ENCODE measurements around the gene DRAM2.

DRAM2 gene

GRCh38 chr1:111127923-111128643 lies 11.8 kb downstream of the DRAM2 start:
- TF ChIP-seq GATA2 (IDR thresholded peaks at IDR 0.05; ENCODE audit: low read depth, low read length) (no peak), GATA3 (IDR thresholded peaks at IDR 0.05; ENCODE audit: low read depth, low read length) (no peak)

DNA sequence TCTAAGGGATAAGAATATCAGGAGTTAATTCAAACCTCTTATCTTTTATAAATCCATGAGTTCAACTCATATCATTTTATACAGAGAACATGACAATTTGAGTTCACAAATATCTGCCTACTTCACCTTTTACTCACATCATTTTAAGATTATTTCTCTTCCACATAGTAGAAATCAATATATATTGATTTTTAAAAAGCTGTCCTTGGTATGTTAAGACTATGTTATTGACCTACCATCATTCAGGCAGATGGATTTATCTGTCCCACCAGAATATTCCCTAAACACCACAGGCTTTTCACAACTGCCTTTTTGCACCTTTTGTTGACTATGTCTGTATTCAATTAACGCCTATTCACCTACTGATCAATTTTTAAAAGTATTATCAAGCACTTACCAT lies 13.5 kb downstream of the DRAM2 start:
- TF ChIP-seq GATA3 (IDR thresholded peaks at IDR 0.05; ENCODE audit: low read depth, low read length) (no peak), GATA2 (IDR thresholded peaks at IDR 0.05; ENCODE audit: low read depth, low read length) (no peak)

DNA sequence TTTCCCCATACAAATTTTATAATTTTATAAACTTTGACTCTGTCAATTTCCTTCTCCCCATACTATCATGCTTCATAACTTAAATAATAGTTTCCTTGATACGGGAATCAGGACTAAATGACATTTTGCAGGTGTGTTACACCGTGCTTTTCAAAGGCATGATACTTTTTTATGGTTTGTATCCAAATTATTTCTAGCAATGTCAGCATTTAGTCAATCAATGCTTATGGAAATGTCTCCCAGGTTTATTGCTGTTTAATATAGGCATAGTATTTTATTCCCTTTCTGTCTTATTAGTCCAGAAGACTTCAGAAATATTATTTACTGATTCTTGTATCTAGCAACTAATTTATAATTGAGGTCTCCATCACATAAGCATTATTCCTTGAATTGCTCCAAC lies 23.4 kb downstream of the DRAM2 start:
- TF ChIP-seq GATA3 (IDR thresholded peaks at IDR 0.05; ENCODE audit: low read depth, low read length) (no peak), GATA2 (IDR thresholded peaks at IDR 0.05; ENCODE audit: low read depth, low read length) (no peak)

DNA sequence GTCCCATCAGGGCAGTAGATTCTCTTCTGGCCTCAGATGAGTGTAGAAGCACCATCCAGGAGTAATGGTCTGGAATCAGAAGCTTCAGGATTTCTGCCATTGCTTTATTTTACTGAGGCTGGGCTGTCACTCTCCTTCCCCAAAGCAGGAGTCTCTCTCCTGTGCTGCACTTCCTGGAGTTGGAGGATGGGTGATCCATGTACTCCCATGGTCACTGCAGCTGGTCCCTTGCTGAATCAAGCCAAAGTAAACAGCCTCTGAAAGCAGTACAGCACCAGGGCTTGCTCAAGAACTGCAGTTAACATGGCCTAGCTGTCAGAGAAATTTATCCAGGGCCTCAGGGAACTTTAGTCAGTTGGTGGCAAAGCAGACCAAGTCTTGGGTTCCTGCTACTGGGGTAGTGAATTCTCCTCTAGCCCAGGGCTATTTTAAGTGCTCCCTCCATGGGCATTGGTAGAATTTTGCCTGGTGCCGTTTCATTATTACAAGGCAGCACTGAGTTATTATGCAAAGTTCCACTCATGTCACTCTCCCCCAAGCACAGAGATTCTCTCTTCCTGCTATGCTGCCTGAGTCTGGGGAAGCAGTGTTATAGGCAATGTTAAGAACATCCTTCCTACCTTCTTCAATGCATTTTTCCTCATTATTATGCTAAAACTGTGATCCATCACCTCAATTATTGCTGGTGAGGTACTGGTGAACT lies 29.5 kb downstream of the DRAM2 start:
- TF ChIP-seq GATA3 (IDR thresholded peaks at IDR 0.05; ENCODE audit: low read depth, low read length) = no peak
- no peak for TF ChIP-seq GATA2 (IDR thresholded peaks at IDR 0.05; ENCODE audit: low read depth, low read length)

DNA sequence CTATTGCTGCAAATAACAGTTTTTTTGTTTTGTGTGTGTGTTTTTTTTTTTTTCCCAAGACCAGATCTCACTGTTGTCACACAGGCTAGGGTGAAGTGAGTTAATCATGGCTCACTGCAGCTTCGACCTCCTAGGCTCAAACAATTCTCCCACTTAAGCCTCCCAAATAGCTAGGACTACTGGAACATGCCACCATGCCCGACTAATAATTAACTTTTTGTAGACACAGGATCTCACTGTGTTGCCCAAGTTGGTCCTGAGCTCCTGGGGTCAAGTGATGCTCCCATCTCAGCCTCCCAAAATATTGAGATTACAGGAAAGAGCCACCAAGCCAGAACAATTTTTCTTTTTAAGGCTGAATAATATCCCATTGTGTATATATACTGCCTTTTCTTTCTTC lies 34.9 kb downstream of the DRAM2 start:
- TF ChIP-seq GATA3 (IDR thresholded peaks at IDR 0.05; ENCODE audit: low read depth, low read length) = no peak
- TF ChIP-seq GATA2 (IDR thresholded peaks at IDR 0.05; ENCODE audit: low read depth, low read length) = no peak

DNA sequence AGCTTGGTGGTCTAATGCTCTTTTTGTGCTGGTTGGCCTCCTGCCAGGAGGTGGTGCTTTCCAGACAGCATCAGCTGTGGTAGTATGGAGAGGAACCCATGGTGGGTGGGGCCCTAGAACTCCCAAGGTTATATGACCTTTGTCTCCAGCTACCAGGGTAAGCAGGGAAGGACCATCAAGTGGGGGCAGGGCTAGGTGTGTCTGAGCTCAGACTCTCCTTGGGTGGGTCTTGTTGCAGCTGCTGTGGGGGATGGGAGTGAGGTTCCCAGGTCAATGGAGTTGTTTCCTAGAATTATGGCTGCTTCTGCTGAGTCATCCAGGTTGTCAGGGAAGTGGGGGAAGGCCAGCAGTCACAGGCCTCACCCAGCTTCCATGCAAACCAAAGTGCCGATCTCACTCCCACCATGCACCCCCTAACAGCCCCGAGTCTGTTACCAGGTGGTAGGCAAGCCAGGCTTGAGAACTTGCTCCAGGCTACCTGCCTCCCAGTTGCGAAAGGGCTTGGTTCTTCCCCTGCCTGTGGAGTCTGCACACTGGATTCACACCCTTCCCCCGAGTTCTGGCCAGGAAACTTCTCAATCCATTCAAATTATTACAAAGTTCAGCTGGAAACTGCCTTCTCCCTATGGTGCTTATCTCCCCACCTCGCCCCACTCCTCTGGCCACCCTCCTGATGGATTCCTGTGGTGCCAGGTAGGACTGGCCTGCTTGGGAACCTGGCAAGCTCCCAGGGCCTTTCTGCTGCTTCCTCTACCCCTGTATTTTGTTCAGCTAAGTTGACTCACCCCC lies 37.8 kb downstream of the DRAM2 start:
- TF ChIP-seq GATA3 (IDR thresholded peaks at IDR 0.05; ENCODE audit: low read depth, low read length) (no peak), GATA2 (IDR thresholded peaks at IDR 0.05; ENCODE audit: low read depth, low read length) (no peak)

- TF ChIP-seq GATA3 (IDR thresholded peaks at IDR 0.05; ENCODE audit: low read depth, low read length) = no peak
- TF ChIP-seq GATA2 (IDR thresholded peaks at IDR 0.05; ENCODE audit: low read depth, low read length) = no peak
Measured at GRCh38 chr1:111099289-111099688, 40.6 kb downstream of the DRAM2 start.

DNA sequence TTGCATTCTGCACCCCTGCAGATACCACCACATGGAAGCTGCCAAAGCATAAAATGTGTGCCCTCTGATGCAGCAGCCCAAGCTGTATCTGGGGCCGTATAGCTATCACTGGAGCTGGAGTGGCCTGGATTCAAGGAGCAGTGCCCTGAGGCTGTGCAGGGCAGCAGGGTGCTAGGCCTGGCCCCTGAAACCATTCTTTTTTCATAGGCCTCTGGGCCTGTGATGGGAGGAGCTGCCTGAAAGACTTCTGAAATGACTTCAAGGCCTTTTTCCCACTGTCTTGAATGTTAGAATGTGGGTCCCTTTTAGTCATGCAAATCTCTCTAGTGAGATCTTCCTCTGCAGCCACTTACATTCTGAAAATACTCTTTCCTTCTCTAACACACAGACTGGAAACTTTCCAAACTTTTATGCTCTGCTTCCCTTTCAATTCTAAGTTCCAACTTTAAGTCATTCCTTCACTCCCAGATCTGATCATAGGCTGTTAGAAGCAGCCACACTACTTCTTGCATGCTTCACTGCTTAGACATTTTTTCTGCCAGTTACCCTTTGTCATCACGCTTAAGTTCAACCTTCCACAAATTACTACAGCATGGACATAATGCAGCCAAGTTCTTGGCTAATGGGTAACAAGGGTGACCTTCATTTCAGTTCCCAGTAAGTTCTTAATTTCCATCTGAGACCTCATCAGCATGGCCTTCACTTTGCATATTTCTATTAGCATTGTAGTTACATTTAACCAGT lies 42.4 kb downstream of the DRAM2 start:
- no peak for TF ChIP-seq GATA3 (IDR thresholded peaks at IDR 0.05; ENCODE audit: low read depth, low read length)

DNA sequence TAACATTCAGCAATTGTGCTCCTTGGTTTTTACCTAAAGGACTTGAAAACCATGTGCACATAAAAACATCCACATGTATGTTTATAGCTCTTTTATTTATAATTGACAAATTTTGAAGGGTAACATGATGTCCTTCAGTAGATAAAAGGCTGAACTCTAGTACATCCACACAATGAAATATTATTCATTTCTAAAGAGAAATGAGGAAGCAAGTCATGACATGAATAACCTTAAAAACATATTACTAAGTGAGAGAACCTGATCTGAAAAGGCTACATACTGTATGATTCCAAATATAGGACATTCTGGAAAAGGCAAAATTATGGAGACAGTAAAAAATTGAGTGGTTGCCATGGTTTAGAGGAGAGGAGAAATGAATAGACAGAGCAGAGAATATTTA lies 50.3 kb downstream of the DRAM2 start:
- TF ChIP-seq GATA2 (IDR thresholded peaks at IDR 0.05; ENCODE audit: low read depth, low read length) (no peak), GATA3 (IDR thresholded peaks at IDR 0.05; ENCODE audit: low read depth, low read length) (no peak)

DNA sequence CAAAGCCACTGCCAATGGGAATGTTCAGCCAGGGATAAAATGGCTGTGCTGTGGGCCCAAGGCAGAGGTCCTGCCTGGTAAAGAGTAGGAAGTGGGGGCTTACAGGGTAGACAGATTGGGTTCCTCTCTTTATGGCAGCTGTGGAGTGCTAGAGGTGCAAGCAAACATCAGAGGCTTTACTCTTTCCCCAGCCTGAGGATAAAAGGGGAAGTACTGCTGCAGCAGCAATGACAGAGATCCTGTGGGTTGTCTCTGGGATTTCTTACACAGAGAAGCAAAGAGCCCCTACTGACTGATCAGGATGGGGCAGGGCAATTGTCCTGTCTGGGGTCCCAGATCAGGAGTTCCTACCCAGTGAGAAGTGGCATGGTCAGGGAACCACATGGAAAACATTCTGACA lies 54.2 kb downstream of the DRAM2 start:
- TF ChIP-seq GATA3 (IDR thresholded peaks at IDR 0.05; ENCODE audit: low read depth, low read length) (no peak), GATA2 (IDR thresholded peaks at IDR 0.05; ENCODE audit: low read depth, low read length) (no peak)

DNA sequence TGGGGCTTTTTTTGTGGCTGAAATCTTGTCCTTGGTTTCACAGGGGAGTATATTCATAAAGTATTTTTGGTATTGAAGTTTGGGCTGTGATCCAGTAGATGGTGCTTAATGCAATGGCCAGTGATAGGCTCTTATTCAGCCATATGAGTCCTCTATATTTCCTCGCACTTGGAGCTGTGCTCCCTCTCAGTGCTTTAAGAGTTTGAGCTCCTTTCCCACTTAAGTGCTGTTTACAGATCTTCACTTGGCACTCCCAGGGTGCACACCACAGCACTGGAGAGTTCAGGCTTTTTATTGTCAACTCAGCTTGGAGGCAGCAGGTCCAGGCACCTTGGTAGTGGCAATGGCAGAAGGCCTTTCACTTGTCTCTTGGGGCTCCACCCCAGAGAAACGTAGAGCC lies 54.9 kb downstream of the DRAM2 start:
- no peak for TF ChIP-seq GATA3 (IDR thresholded peaks at IDR 0.05; ENCODE audit: low read depth, low read length)
- no peak for TF ChIP-seq GATA2 (IDR thresholded peaks at IDR 0.05; ENCODE audit: low read depth, low read length)

DNA sequence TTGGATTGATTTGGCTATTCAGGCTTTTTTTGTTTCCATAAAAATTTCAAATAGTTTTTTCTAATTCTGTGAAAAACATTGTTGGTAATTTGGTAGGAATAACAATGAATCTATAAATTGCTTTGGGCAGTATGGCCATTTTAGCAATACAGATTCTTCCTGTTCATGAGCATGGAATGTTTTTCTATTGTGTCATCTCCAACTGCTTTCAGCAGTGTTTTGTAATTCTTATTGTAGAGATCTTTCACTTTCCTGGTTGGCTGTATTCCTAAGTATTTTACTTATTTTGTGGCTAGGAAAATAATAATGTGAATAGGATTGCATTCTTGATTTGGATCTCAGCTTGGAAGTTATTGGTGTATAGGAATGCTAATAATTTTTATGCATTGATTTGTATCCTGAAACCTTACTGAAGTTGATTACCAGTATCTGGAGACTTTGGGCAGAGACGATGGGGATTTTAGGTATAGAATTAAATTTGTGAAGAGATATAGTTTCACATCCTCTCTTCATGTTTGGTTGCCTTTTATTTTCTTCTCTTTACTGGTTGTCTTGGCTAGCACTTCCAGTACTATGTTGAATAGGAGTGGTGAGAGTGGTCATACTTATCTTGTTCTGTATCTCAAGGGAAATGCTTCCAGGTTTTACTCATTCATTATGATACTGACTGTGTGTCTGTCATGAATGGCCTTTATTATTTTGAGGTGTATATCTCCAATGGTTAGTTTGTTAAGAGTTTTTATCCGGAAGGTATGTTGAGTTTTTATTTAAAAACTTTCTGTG lies 57.3 kb downstream of the DRAM2 start:
- no peak for TF ChIP-seq GATA2 (IDR thresholded peaks at IDR 0.05; ENCODE audit: low read depth, low read length)
- TF ChIP-seq GATA3 (IDR thresholded peaks at IDR 0.05; ENCODE audit: low read depth, low read length) = no peak
